MM.1S (cell line): ENCODE measurements around the gene GLYAT.

Source experiments
- EZH2 ChIP-seq: fragments of 300-600 bp; sonication (generic); optimal IDR thresholded peaks from 2 replicates; pipeline ENCODE3; 2017; ENCODE audit warnings: low read depth, mild to moderate bottlenecking, antibody characterized with exemption, low read length, mixed read lengths
- EZH2phosphoT487 ChIP-seq: fragments of 300-600 bp; sonication (generic); IDR thresholded peaks from 2 replicates; pipeline ENCODE4 v1.6.1; 2018; ENCODE audit warnings: antibody characterized with exemption, low read length
- TF ChIP-seq, protein P1 (sequence below): fragments of 300-600 bp; sonication (generic); IDR thresholded peaks from 2 replicates; pipeline ENCODE4 v1.5.1; 2016; ENCODE audit warnings: antibody characterized with exemption, low read length, mixed read lengths

DNA sequence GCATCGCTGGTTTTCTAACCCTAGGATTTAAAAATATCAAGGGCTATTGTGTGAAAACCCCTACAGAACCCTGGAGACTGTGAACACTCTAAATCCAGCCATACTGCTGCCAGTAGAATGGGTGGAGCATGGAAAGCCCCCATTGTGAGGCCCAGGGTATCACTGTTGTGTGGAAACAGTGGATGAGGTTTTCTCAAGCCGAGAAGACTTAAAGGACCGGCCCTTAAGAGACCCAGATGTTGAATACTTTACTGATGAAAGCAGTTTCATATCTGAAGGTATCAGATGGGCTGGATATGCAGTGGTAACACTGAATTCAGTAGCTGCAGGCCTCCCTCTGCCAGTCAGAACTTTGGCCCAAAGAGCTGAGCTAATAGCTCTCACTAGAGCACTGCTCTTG is 41.6 kb upstream of the GLYAT start:
- no peak for TF ChIP-seq EZH2
- TF ChIP-seq, protein P1, sequence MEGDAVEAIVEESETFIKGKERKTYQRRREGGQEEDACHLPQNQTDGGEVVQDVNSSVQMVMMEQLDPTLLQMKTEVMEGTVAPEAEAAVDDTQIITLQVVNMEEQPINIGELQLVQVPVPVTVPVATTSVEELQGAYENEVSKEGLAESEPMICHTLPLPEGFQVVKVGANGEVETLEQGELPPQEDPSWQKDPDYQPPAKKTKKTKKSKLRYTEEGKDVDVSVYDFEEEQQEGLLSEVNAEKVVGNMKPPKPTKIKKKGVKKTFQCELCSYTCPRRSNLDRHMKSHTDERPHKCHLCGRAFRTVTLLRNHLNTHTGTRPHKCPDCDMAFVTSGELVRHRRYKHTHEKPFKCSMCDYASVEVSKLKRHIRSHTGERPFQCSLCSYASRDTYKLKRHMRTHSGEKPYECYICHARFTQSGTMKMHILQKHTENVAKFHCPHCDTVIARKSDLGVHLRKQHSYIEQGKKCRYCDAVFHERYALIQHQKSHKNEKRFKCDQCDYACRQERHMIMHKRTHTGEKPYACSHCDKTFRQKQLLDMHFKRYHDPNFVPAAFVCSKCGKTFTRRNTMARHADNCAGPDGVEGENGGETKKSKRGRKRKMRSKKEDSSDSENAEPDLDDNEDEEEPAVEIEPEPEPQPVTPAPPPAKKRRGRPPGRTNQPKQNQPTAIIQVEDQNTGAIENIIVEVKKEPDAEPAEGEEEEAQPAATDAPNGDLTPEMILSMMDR, result no peak
- TF ChIP-seq EZH2phosphoT487, result no peak
